ENCODE measurements around the gene NMUR2.

The NMUR2 gene

GRCh38 chr5:152412129-152412528 is 7.0 kb upstream of the NMUR2 start:
- TF ChIP-seq CTCF (IDR thresholded peaks at IDR 0.05; ENCODE audit: low read depth, low read length, poor library complexity, severe bottlenecking) (no peak), EZH2phosphoT487 (IDR thresholded peaks at IDR 0.05; ENCODE audit: borderline replicate concordance, low read length) (no peak)
- no peak overlapping the region for H3K4me2 ChIP-seq (ENCODE audit: low read length)
- H3K27ac ChIP-seq (ENCODE audit: low read depth, low read length): no peak overlapping the region
- no peaks in the 10 kb centered on the region for H3K4me1 ChIP-seq (ENCODE audit: control insufficient read depth, low read length)
- no peak overlapping the region for H3K4me3 ChIP-seq (ENCODE audit: low read length)
- H3K9me2 ChIP-seq (replicated peaks; ENCODE audit: control insufficient read depth, low read length): no peaks in the 10 kb centered on the region
- H3F3A ChIP-seq (ENCODE audit: control insufficient read depth, insufficient read depth): no peaks in the 10 kb centered on the region
- H3K36me3 ChIP-seq (ENCODE audit: control insufficient read depth, low read length): no peaks in the 10 kb centered on the region
- no peaks in the 10 kb centered on the region for H3K79me2 ChIP-seq (ENCODE audit: control insufficient read depth, low read length)
- H3K27me3 ChIP-seq (ENCODE audit: control insufficient read depth, low read length): no peaks in the 10 kb centered on the region
- no peaks in the 10 kb centered on the region for H3K9me3 ChIP-seq (ENCODE audit: control insufficient read depth, insufficient read depth, low read length)
- H4K20me1 ChIP-seq (ENCODE audit: control insufficient read depth, insufficient read depth, low read depth, low read length): no peaks in the 10 kb centered on the region

- no peaks in the 10 kb centered on the region for H3K36me3 ChIP-seq (ENCODE audit: control insufficient read depth, low read length)
- H3F3A ChIP-seq (ENCODE audit: control insufficient read depth, insufficient read depth): no peaks in the 10 kb centered on the region
- H3K4me2 ChIP-seq (ENCODE audit: low read length): no peak overlapping the region
- TF ChIP-seq EZH2phosphoT487 (IDR thresholded peaks at IDR 0.05; ENCODE audit: borderline replicate concordance, low read length) (no peak), CTCF (IDR thresholded peaks at IDR 0.05; ENCODE audit: low read depth, low read length, poor library complexity, severe bottlenecking) (no peak)
- no peaks in the 10 kb centered on the region for H3K9me3 ChIP-seq (ENCODE audit: control insufficient read depth, insufficient read depth, low read length)
- no peak overlapping the region for H3K4me3 ChIP-seq (ENCODE audit: low read length)
- no peaks in the 10 kb centered on the region for H3K4me1 ChIP-seq (ENCODE audit: control insufficient read depth, low read length)
- no peaks in the 10 kb centered on the region for H4K20me1 ChIP-seq (ENCODE audit: control insufficient read depth, insufficient read depth, low read depth, low read length)
- H3K27ac ChIP-seq (ENCODE audit: low read depth, low read length): no peak overlapping the region
- H3K9me2 ChIP-seq (replicated peaks; ENCODE audit: control insufficient read depth, low read length): no peaks in the 10 kb centered on the region
- no peaks in the 10 kb centered on the region for H3K27me3 ChIP-seq (ENCODE audit: control insufficient read depth, low read length)
- H3K79me2 ChIP-seq (ENCODE audit: control insufficient read depth, low read length): no peaks in the 10 kb centered on the region
Measured at GRCh38 chr5:152406082-152406481, 1.0 kb upstream of the NMUR2 start.

GRCh38 chr5:152404494-152404893 is 585 bp downstream of the NMUR2 start:
- Histone ChIP-seq H3K4me3 (ENCODE audit: low read length) (no peak overlapping the region), H3K9me2 (replicated peaks; ENCODE audit: control insufficient read depth, low read length) (no peaks in the 10 kb centered on the region), H3K27ac (ENCODE audit: low read depth, low read length) (no peak overlapping the region), H4K20me1 (ENCODE audit: control insufficient read depth, insufficient read depth, low read depth, low read length) (no peaks in the 10 kb centered on the region), H3K27me3 (ENCODE audit: control insufficient read depth, low read length) (no peaks in the 10 kb centered on the region), H3K79me2 (ENCODE audit: control insufficient read depth, low read length) (no peaks in the 10 kb centered on the region), H3K9me3 (ENCODE audit: control insufficient read depth, insufficient read depth, low read length) (no peaks in the 10 kb centered on the region), H3K4me2 (ENCODE audit: low read length) (no peak overlapping the region), H3F3A (ENCODE audit: control insufficient read depth, insufficient read depth) (no peaks in the 10 kb centered on the region), H3K36me3 (ENCODE audit: control insufficient read depth, low read length) (no peaks in the 10 kb centered on the region), H3K4me1 (ENCODE audit: control insufficient read depth, low read length) (no peaks in the 10 kb centered on the region)
- TF ChIP-seq EZH2phosphoT487 (IDR thresholded peaks at IDR 0.05; ENCODE audit: borderline replicate concordance, low read length) (no peak), CTCF (IDR thresholded peaks at IDR 0.05; ENCODE audit: low read depth, low read length, poor library complexity, severe bottlenecking) (no peak)

- Histone ChIP-seq H3K36me3 (ENCODE audit: control insufficient read depth, low read length) (no peaks in the 10 kb centered on the region), H3K4me3 (ENCODE audit: low read length) (no peak overlapping the region), H4K20me1 (ENCODE audit: control insufficient read depth, insufficient read depth, low read depth, low read length) (no peaks in the 10 kb centered on the region), H3K9me3 (ENCODE audit: control insufficient read depth, insufficient read depth, low read length) (no peaks in the 10 kb centered on the region), H3K4me1 (ENCODE audit: control insufficient read depth, low read length) (no peaks in the 10 kb centered on the region), H3K27me3 (ENCODE audit: control insufficient read depth, low read length) (0 out of 2 replicates have a peak, but pooled peaks cover under 1% of the 10 kb centered on the region), H3K4me2 (ENCODE audit: low read length) (no peak overlapping the region), H3F3A (ENCODE audit: control insufficient read depth, insufficient read depth) (no peaks in the 10 kb centered on the region), H3K27ac (ENCODE audit: low read depth, low read length) (no peak overlapping the region), H3K79me2 (ENCODE audit: control insufficient read depth, low read length) (no peaks in the 10 kb centered on the region), H3K9me2 (replicated peaks; ENCODE audit: control insufficient read depth, low read length) (no peaks in the 10 kb centered on the region)
- TF ChIP-seq EZH2phosphoT487 (IDR thresholded peaks at IDR 0.05; ENCODE audit: borderline replicate concordance, low read length) (no peak), CTCF (IDR thresholded peaks at IDR 0.05; ENCODE audit: low read depth, low read length, poor library complexity, severe bottlenecking) (no peak)
Measured at GRCh38 chr5:152403046-152403445, 2.0 kb downstream of the NMUR2 start.
